Measurements from ENCODE around the gene PACS2. TPM values are rescaled to one million over a fixed set of nuclear protein-coding genes. Genes with fewer than 3 reads are reported as not detected.

Gene PACS2
- total and polyA plus RNA-seq, 2 of the 8 experiments (the other 6 are each of a cell fraction or from before 2014, with no cell fraction given) = 38.0 to 62.8 TPM

- TF ChIP-seq CHD7 (IDR thresholded peaks at IDR 0.05; ENCODE audit: insufficient replicate concordance, low read length) (no peak), PHF8 (conservative IDR thresholded peaks at IDR 0.05; ENCODE audit: low read depth, low read length) (no peak), EZH2 (IDR thresholded peaks at IDR 0.05; ENCODE audit: low read depth, low read length, severe bottlenecking) (no peak), GABPA (IDR thresholded peaks at IDR 0.05; ENCODE audit: borderline replicate concordance, insufficient read depth, low read length) (no peak), EGR1 (IDR thresholded peaks at IDR 0.05; ENCODE audit: borderline replicate concordance, low read depth, low read length) (no peak)
Observed at GRCh38 chr14:105368426-105368825, 53.9 kb downstream of the PACS2 start (continued).

All from H1 (cell line).